ENCODE data around the gene CORO2A.

DNA sequence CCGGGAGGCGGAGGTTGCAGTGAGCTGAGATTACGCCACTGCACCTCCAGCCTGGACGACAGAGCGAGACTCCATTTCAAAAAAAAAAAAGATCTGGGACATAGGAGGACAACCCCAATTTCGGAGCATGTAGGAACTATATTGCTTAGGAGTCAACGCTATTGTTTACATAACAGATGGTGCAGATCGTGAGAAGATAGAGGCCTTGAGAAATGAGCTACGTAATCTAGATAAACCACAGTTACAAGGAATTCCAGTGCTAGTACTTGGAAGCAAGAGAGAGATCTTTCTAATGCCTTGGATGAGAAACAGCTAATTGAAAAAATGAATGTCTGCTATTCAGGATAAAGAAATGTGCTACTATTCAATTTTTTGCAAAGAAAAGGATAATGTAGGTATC, 42.7 kb upstream of the CORO2A start:
- TF ChIP-seq, protein P1, sequence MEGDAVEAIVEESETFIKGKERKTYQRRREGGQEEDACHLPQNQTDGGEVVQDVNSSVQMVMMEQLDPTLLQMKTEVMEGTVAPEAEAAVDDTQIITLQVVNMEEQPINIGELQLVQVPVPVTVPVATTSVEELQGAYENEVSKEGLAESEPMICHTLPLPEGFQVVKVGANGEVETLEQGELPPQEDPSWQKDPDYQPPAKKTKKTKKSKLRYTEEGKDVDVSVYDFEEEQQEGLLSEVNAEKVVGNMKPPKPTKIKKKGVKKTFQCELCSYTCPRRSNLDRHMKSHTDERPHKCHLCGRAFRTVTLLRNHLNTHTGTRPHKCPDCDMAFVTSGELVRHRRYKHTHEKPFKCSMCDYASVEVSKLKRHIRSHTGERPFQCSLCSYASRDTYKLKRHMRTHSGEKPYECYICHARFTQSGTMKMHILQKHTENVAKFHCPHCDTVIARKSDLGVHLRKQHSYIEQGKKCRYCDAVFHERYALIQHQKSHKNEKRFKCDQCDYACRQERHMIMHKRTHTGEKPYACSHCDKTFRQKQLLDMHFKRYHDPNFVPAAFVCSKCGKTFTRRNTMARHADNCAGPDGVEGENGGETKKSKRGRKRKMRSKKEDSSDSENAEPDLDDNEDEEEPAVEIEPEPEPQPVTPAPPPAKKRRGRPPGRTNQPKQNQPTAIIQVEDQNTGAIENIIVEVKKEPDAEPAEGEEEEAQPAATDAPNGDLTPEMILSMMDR (IDR thresholded peaks at IDR 0.05; ENCODE audit: borderline replicate concordance, extremely low read depth, low read length, poor library complexity, severe bottlenecking) = no peak
- TF ChIP-seq EZH2 (IDR thresholded peaks at IDR 0.05; ENCODE audit: borderline replicate concordance, low read depth, low read length, severe bottlenecking) = no peak
